LNCaP clone FGC (cell line): ENCODE measurements around the gene NPBWR2.

Source experiments
- DNase-seq: peaks from one replicate; pipeline ENCODE4 v3.0.0-alpha.2; 2011; ENCODE audit warnings: low read depth
- H3K4me3 ChIP-seq: 2 replicates; pipeline ENCODE4 v1.5.1; 2011; ENCODE audit warnings: mild to moderate bottlenecking, low read depth, low read length, control low read depth
- CTCF ChIP-seq: IDR thresholded peaks from 2 replicates; pipeline ENCODE4 v1.5.1; 2012; ENCODE audit warnings: mild to moderate bottlenecking; ENCODE audit not compliant: control insufficient read depth, insufficient read depth; ENCODE audit errors: extremely low read depth

Gene NPBWR2

DNA sequence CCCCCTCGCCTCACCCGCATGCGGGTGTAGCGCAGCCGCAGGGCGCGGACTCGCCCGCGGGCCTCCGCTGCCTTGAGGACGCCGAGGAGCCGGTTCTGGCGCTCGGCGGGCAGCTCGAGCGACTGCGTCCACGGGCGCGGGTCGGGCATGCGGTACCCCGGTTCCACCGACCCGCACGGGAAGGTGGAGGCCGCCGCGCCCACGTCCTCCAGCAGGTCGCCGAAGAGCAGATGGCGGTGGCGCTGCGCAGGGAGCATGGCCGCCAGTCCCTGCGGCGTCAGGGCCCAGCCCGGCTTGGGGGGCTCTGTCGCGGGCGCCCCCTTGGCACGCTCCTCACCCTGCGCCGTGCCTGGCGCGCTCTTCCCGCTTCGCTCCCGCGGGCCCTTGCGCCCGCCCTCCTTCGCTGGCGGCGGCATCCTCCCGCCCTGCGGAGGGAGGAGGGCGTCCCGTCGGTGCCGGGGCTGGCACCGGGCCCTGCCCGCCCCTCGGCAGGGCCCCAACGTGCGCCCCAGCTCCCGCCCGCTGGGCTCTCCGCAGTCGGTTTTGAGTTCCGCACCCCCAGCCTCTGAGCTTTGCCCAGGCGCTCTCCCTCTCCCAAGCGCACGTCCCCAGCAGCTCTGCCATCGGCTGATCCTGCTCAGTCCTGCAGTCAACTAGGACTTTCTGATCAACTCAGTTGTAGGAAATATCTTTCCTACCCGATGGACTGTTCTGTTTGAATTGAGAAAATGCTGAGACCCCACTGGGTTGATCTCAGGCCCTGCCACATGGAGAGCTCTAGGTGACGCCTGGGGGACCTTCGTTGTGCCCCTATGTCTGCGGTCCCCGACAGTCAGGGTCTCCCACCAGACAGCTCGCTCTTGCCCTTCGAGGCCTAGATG, 23.3 kb downstream of the NPBWR2 start, which contains the start of gene LKAAEAR1:
TSS of gene LKAAEAR1 (minus strand) at position 595 of the 881 bp plus-strand sequence. CDS start at position 416, 179 bp downstream.
- peak within 1 kb of the TSS; percentile 45 for H3K4me3 ChIP-seq
- no peak for TF ChIP-seq CTCF
- DNase-seq: no peak

DNA sequence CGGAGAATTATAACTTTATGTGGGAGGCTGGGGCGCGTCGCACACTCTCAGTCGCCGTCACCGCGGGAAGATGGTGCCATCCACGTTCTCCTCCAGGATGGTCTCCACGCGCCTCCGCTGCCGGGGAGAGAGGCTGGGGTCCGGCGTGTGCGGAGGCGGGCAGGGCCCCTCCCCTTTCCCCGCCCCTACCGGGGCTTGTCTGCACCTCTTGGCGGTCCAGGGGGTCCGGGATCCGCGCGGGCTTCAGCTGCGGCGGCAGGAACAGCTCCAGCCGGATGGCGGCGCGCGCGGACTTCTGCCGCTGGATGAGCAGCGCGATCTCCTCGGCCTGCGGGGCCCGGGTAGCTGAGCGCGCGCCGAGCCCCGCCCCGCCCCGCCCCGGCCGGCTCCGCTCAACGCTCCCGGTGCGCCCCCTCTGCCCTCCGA, 24.0 kb downstream of the NPBWR2 start:
- no peak for DNase-seq
- peak overlapping the region; percentile 45 for H3K4me3 ChIP-seq
- peak; percentile 84 for TF ChIP-seq CTCF

GRCh38 chr20:64082820-64083377, 24.5 kb downstream of the NPBWR2 start:
- no peak for TF ChIP-seq CTCF
- H3K4me3 ChIP-seq: peak overlapping the region; percentile 45
- no peak for DNase-seq

DNA sequence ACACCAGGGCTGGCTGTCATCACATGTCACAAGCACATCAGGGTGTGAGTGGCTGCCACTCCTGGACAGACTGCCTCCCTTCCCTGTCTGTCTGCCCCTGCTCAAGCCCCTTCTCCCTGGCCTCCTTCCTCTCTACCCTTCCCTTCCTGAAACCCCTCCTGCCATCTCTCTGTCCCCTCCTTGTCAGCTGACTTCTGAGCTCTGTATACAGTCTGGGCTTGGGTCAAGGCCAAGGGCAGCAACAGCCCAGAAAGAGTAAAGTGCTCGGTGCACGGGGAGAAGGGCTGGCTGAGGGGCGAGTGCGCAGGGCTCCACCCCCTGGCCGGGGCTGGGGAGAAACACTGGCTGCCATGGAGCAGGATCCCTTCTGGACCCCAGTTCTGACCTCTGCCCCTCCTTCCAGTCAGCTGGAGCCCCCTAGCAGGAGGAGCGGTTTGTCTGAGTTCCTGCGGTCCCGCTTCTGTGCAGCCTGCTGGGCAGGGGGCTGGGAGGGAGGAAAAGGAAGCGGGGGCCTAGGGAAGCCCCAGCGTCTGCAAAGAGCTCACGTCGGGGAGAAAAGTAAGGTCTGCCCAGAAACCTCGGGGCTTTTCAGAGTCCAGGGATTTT, 25.1 kb downstream of the NPBWR2 start:
- no peak for DNase-seq

DNA sequence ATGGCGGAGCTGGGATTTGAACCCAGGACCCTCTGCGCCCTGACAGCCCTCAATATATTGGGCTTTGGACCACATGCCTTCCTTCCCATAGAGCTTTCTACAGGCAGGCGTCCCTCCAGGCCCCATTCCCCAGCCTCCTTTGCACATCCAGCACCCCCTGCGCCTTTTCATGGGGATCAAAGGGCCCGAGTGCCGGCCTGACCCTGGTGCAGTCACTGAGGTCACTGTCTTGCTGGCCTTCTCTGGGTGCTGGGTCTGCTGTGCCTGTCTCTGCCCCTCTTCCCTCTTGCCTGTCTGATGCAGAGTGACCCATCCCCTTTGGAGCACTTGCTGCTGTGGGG, 25.8 kb downstream of the NPBWR2 start:
- no peak for DNase-seq
- H3K4me3 ChIP-seq: no peak overlapping the region
- no peak for TF ChIP-seq CTCF

More for the DNA sequence above, 25.1 kb downstream of the NPBWR2 start:
- no peak for TF ChIP-seq CTCF
- no peak overlapping the region for H3K4me3 ChIP-seq

DNA sequence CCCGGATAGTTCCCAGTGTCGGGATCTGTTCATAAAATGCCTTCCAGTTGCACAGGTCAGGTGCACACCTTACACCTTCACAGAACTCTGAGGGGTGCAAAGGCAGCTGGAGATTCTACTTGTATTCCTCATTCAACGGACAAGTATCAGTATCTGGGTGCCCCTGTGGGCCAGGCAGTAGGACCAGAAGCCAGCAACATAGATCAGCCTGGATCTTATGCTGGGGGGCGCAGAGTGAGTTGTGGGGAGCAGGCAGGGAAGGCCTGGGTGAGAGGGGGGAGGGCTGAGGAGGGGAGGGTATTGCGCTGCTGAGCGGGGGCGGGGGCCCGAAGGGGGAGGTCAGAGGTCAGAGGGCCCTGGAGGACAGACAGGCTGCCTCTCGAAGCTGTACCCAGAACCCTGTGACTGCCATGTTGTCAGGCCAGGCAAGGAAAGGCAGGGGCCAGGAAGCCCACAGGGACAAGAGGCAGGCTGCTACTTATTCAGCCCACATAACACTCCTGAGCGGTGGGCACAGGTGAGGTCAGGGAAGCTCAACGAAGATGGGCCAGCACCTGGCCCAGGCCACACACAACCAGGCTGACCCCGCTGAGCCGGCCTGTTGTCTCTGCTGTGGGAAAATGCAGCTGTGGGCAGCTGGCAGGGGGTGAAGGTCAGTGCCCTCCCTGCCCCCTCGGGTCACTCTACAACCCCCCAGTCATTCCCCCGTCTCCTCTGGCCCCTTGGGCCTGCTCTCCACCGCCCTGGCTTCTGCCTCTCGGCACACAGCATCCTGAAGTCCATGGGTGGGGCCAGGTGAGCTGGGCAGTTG, 26.3 kb downstream of the NPBWR2 start:
- H3K4me3 ChIP-seq: no peak overlapping the region
- no peak for DNase-seq
- TF ChIP-seq CTCF: no peak
